ENCODE results near the gene VPS35L.
"Not testable (repeated sequence)": the region's sequence is repeated elsewhere in the genome, so short reads cannot be mapped to it uniquely, and the experiment has no call there.

VPS35L gene

GRCh38 chr16:19654147-19654546 is 98.6 kb downstream of the VPS35L start:
- no peak for DNase-seq (ENCODE audit: low read depth)

GRCh38 chr16:19655242-19655777 is 99.8 kb downstream of the VPS35L start:
- no peak for DNase-seq (ENCODE audit: low read depth)

GRCh38 chr16:19657831-19658230 is 102.3 kb downstream of the VPS35L start:
- DNase-seq (ENCODE audit: low read depth) = no peak

- DNase-seq (ENCODE audit: low read depth) = no peak
Observed at GRCh38 chr16:19659554-19659953, 104.1 kb downstream of the VPS35L start.

GRCh38 chr16:19660432-19660831 is 104.9 kb downstream of the VPS35L start:
- no peak for DNase-seq (ENCODE audit: low read depth)

GRCh38 chr16:19662351-19662750 is 106.8 kb downstream of the VPS35L start:
- no peak for DNase-seq (ENCODE audit: low read depth)

GRCh38 chr16:19664166-19664565 is 108.7 kb downstream of the VPS35L start:
- DNase-seq (ENCODE audit: low read depth) = no peak

- not testable (repeated sequence) for DNase-seq (ENCODE audit: low read depth)
Observed at GRCh38 chr16:19665313-19665712, 109.8 kb downstream of the VPS35L start.

GRCh38 chr16:19666477-19666876 is 111.0 kb downstream of the VPS35L start:
- DNase-seq (ENCODE audit: low read depth) = no peak

- no peak for DNase-seq (ENCODE audit: low read depth)
Observed at GRCh38 chr16:19672378-19672777, 116.9 kb downstream of the VPS35L start.

GRCh38 chr16:19674485-19674884 is 119.0 kb downstream of the VPS35L start:
- DNase-seq (ENCODE audit: low read depth) = no peak

GRCh38 chr16:19677402-19677801 is 121.9 kb downstream of the VPS35L start:
- DNase-seq (ENCODE audit: low read depth) = no peak

GRCh38 chr16:19678804-19679203 is 123.3 kb downstream of the VPS35L start:
- DNase-seq (ENCODE audit: low read depth) = no peak

GRCh38 chr16:19679281-19679680 is 123.8 kb downstream of the VPS35L start:
- not testable (repeated sequence) for DNase-seq (ENCODE audit: low read depth)

- no peak for DNase-seq (ENCODE audit: low read depth)
Observed at GRCh38 chr16:19680881-19681340, 125.4 kb downstream of the VPS35L start.

- no peak for DNase-seq (ENCODE audit: low read depth)
Observed at GRCh38 chr16:19681637-19682036, 126.1 kb downstream of the VPS35L start.

GRCh38 chr16:19683453-19684236 is 128.1 kb downstream of the VPS35L start:
- no peak for DNase-seq (ENCODE audit: low read depth)

- no peak for DNase-seq (ENCODE audit: low read depth)
Observed at GRCh38 chr16:19685176-19685575, 129.7 kb downstream of the VPS35L start.

- DNase-seq (ENCODE audit: low read depth) = no peak
Observed at GRCh38 chr16:19687279-19687678, 131.8 kb downstream of the VPS35L start.

GRCh38 chr16:19688396-19689024 is 133.0 kb downstream of the VPS35L start:
- no peak for DNase-seq (ENCODE audit: low read depth)

GRCh38 chr16:19689342-19689741 is 133.8 kb downstream of the VPS35L start:
- DNase-seq (ENCODE audit: low read depth) = no peak

- DNase-seq (ENCODE audit: low read depth) = no peak
Observed at GRCh38 chr16:19690196-19690595, 134.7 kb downstream of the VPS35L start.

- no peak for DNase-seq (ENCODE audit: low read depth)
Observed at GRCh38 chr16:19691161-19691711, 135.7 kb downstream of the VPS35L start.

All from stimulated activated CD8-positive, alpha-beta memory T cell treated with anti-CD3 and anti-CD28 coated beads, Interleukin-12 subunit alpha, Interleukin-12 subunit beta, amount 100 ng/mL, for 1 hour (primary cell).